A172 (cell line): Measurements from ENCODE around the gene KAZN. TPM values are rescaled to one million over a fixed set of nuclear protein-coding genes. Genes with fewer than 3 reads are reported as not detected.

Source experiments
- DNase-seq: peaks from one replicate; pipeline ENCODE4 v3.0.0-alpha.2; 2015; ENCODE audit warnings: low spot score
- total RNA-seq: library from RNA; depleted of rRNA; stranded (reverse); fragments of >200 nt; shearing (Covaris generic); gene quantifications from 2 replicates; pipeline ENCODE4 v1.2.3, GENCODE V29; 2014

Gene KAZN
- total RNA-seq, 1 experiment from 2014 or later, result 1.7 TPM

DNA sequence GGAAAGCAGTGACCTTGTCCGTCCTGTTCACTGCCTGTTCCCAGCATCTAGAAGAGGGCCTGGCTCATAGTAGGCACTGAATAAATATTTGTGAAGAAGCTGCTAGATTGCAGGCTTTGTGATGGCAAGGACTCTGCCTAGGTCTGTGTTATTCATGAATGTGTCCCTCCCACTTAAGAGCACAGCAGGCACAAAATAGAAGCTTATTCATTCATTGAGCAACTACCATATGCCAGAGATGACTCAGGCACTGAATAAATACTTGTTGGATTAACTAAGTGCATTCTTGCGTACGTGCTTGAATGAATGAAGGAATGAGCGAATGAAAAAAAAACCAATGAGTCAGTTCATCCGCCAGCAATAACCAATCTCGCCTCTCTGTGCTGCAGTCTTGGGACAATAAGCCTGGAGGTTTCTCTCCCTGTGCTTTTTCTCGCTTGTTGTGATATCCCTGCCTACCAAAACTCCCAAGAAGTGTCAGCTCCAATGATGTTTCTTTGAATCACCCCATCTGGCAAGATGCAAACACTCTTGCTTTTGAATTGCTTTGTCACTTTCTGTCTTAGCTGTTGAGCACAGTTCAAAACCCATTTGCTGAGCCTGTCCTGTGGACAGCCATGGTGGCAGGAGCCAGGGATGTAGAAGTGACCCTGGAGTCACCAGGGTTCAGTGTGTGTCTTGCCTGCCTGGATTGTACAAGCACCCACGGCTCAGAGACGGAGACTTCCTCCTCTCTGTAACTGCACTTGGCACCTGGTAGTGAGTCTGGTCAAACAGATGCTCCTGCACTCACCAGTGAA, 143.9 kb downstream of the KAZN start:
- peak; percentile 91 for DNase-seq

DNA sequence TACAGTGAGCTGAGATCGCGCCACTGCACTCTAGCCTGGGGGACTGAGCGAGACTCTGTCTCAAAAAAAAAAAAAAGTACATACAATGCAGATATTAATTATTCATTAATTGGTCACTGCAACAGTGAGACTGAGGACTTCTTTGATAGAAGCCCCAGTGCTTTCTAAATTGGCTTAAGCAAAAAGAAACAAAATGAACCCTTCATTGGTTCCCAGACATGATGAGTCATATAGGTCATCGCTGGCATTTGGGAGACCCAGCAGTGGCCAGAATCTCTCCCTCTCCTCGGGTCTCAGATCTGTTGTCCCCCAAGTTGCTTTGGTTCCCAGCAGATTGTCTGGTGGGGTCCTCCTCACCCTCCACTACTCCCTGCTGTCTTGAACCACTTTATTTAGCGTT, 144.9 kb downstream of the KAZN start:
- DNase-seq, result no peak

DNA sequence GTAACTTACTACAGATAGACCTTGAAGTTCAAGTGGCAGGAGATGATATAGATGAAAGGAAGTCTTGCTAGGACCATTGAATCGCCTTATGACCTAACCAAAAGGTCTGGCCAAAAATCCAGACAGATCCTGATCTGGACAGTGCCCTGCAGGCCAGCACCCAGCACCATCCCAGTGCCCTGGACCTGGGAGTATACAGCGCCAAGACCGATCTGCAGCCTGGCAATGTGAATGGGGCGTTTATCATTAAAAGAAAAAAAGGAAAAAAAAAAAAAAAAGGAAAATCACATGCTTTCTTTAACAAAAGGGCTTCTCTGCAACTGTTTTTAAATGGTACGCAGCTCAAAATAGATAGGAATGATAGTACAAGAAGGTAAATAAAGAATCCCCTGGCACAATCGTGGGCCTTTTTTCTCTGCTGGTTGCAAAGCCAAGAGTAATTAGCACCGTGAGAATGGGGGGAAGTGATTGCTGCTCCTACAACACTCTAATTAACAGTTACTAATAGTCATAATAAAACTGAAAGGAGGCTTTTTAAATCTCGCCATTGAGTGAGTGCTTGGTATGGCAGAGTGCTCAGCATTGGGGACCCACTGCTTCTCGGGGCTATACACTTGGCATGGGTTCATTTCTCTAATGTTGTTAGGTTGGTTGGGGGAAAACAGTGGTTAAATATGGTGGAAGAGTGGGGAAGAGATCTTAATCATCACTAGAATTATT, 146.7 kb downstream of the KAZN start:
- no peak for DNase-seq

DNA sequence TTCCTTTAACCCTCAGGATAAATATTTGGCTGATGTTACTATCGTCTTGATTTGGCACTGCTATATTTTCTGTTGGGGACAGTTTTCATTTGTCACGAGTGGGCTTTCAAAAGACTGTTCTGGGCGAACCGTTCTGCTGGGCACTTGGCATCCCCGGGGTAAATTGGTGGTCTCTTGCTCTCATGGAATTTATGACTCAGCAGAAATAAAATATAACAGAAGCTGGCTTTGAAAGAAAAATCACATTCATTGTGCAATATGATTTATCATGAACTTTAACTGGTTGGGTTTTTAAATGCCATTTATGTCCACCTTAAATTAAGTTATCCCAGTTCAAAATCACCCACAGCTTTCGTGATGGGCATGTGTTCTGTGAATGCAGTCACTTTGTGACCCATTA, 147.3 kb downstream of the KAZN start:
- no peak for DNase-seq

DNA sequence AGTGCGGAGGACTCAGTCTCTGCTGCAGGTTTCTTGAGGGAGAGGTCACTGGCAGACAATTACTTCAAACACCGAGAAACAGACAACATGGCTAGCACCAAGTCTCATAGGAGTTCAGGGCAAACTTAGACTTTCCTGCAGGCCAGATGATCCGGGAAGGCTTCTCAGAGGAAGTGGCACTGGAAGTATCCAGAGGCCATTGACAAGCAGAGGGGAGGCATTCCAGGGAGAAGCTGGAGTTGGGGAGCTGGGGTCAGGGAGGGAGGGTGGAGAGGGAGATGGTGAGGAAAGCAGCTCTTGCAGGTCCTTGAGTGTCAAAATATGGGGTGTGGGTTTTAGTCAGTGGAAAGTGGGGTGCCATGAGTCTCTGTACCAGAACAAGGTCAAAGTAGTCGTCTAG, 147.9 kb downstream of the KAZN start:
- no peak for DNase-seq

DNA sequence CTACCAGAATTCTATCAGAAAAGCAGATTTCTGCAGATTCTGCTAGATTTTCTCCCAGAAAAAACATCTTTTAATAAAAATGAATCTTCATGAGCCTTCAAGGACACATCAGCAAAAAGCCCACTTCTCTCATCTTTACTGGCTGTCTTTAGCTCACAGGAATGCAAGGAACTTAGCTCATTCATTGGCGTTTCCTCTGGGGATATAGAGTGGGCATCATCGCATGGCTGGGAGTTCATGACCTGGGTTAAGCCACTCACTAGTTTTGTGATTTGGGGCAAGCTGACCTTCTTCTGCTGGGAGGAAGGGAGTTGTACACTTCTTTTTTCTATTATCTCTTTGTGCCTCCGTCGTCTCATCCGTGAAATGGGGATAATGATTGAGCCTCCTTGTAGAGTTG, 149.7 kb downstream of the KAZN start:
- no peak for DNase-seq

DNA sequence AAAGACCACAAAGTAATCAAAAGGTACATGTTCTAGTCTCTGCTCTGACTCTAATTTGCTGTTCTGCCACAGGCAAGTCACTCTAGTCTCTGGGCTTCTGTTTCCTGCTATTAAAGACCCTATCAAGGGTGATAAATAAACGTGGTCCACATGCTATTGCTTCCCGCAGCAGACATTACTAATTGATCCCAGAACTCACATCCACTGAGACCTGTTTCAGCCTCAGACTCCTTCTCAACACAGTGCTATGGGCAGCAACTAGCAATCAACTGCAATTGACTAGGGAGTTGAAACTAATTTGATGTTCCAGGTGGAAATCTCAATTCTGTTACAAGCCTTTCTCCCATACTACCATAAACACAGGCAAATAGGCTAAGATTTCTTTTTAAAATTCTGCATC, 150.5 kb downstream of the KAZN start:
- no peak for DNase-seq

DNA sequence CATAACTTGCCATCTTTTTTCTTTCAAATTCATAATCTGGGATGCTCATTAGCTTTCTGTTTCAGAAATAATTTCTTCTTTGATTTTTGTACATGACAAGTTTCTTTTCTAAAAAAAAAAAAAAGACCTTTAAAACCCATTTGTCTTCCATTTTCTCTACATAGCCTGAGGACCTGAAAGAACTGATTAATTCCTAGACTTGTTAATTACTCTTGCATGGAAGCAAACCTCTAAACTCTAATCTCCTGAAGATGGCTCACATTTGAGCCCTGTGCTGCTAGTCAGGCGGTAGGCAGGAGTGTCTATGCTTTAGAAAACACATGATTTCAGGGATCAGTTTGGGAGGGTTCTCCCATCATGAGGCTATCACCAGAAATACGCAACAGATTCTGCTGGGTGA, 152.0 kb downstream of the KAZN start:
- no peak for DNase-seq

DNA sequence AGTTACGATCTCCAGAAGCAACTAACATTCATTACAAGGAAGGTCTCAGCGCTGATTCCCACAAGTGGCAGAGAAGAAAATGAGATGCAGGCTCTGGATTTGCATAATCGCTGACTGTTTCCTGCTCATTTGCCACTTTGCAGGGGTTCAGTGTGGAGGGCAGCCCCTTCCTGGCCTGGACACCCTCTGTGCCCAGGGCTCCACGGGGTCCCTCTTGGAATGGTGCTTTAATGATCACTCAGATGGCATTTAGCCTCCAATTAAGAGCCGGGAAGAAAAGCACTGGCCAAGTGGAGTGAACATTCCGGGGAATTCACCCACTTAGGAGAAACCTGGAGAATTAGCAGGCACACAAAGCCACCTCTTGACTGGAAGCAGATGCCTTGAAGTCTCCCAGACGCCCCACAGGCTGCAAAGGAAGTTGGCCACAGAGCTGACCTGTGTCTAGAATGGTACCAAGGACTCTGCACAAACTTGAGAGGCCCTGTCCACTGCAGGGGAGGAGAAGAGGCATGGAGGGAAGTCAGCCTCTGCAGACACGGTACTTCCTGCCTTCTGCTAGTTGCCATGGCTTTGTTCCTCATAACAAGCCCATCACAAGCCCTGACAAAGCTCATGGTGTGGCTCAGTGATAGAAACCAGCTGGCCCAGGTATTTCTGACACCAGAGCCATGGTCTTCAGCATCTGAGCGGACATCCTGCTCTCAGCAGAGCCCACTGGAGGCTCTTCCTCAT, 157.2 kb downstream of the KAZN start:
- no peak for DNase-seq

DNA sequence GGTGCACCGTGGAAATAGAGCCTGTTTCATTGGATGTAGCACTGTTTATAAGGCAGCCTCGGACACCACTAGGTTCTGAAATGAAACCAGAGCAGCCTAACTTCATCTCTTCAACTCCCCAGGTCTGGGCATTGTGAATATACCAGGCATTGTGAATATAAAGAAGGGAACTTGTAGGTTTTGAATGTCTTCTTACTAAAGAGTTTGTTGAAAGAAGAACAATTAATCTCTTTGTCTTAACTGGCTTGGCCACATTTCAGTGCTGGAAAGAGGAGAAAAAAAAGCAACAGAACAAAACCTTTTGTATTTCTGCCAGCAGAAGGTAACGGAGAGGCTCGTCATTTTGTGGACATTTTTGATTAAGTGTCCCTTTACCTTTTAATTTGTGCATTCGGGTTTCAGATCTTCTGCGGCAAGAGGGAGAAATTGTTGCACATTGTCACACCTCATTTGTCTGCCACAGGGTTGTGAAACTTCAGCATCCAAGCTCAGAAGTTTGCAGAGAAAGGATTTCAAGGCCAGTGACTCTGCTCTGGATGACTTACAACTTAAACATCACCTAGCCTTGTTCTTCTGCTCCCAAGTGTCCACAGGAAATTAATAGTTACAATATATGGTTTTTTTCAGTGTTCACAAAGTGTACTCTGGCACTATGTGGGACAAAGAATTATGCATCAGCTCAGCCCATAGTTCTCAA, 158.3 kb downstream of the KAZN start:
- DNase-seq, result no peak

DNA sequence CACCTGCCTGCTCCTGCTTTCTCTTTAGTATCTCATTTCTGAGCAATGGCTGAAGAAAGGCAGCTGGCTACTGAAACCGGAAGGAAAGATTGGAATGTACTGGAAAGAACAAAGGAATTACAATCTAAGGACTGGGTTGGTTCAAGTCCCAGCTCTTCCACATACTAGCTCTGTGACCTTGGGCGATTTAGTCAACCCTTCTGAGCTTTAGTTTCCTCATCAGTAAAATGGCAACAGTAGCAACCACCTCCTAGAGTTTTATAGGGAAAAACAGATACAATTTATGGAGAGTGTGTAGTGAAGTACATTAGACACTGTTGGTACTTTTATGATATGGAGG, 158.8 kb downstream of the KAZN start:
- DNase-seq, result no peak

DNA sequence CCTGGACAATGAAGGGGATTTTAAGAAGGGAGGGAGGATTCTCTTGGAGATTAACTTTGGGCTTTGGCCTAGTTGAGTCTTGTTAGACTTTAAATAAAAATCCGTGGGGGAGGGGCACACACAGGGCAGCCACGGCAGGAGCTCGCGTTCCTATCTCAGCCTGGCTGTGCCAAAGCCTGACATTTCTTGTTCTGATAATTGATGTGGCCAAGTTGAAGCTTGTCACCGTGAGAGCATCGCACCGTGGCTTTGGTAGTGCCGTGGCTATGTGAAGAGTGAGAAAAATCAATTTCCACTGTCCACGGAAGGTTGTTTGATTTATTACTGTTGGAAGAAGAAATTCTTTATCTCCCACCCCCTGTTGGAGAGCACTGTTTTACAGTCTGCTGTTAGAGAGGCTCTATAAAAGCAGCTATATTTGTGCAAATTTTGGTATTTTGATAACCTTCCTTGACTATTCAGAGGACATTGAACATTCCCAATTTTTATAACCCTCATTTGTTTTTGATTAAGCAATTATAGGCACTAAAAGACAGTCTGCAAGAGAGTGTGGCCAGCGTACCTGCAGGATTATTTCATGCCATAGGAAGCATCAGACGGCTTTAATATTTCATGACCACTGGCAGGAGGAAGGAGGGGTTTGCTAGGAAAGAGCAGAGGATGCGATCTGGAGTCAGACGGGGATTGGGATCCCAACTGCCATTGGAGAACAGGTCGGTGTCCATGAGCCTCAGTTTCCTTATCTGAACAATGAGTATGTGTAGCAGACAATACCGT, 160.7 kb downstream of the KAZN start:
- no peak for DNase-seq

DNA sequence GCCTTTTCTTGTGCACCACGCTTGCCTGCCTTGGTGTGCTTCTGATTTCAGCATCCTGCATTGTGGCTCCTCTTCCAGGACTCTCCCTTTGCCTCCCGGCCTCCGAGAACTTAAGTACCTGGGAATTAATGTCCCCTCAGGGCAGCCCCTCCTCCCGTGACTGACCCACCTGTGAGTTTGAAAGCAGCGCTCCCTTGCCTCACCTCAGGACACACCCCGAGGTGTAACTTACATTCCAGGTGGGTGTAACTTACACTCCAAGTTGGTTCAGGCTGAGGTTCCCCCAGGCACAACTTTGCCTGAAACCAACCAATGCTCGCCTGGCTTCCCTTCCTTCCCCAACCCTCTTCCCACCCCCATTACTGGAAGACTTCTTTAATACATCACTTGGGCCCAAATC, 161.4 kb downstream of the KAZN start:
- no peak for DNase-seq

DNA sequence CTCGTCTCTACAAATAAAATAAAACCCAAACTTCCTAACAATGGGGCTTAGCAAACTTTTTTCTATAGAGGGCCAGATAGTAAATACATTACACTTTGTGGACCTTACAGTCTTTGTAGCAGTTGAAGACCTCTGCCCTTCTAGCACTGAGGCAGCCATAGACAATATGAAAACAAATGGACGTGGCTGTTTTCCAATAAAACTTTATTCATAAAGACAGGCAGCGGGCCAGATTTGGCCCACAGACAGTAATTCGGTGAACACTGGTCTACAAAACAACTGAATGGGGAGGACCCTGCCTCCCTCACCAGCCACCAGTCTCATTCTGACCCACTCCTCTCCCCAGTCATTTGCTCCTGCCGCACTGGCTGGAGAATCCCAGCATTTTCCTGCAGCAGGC, 162.3 kb downstream of the KAZN start:
- no peak for DNase-seq

DNA sequence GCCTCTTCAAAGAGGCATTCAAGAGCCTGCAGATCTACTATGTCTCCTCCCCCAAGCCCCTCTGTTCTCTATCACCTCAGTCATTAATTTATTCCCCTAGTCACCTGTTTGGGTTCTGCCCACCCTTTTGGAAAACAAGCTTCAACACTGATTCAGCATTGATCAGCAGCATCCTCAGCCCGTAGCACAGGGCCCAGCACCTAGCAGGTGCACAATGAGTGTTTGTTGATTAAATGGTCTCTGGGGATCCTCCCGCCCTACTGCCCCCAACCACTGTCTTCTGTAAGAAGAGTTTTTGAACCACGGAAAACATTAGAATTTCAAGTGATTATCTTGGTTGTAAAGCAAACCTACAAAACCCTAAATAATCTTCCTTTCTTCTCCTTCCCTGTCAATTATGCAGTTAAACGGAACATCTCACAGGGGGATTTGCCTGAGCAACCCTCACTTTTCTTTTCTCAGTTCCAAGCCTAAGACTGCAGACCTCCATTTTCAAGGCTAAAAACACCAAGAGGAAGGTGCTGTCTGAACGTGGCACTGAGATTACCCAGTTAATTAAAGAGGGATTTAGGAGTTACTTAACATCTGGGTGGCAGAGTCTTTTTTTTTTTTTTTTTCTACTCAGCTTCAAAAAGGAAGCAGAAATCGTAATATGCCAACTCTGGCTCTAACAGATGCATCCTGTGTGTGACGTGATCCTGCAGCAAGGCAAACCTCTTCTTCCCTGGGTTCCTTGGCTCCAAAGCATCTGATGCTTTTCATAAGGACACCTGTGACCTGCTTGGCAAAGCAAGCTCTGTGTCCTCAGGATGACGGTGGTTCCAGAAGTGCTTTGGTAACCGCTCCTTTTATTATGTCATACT, 163.0 kb downstream of the KAZN start:
- no peak for DNase-seq

DNA sequence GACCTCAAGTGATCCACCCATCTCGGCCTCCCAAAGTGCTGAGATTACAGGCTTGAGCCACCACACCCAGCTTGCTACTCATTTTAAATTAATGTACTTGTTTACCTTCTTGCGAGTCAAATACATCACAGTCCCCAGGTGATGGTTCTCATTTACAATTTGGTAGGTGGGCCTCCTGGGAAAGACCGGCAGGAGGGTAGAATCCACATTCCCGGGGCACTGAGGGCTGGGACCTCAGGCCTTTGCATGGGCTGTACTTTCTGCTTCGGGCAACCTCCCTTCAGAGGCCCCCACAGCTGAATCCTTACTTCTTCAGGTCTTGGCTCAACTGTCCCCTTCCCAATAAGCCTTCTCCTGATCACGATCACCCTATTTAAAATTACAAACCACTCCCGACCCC, 165.5 kb downstream of the KAZN start:
- DNase-seq, result no peak

DNA sequence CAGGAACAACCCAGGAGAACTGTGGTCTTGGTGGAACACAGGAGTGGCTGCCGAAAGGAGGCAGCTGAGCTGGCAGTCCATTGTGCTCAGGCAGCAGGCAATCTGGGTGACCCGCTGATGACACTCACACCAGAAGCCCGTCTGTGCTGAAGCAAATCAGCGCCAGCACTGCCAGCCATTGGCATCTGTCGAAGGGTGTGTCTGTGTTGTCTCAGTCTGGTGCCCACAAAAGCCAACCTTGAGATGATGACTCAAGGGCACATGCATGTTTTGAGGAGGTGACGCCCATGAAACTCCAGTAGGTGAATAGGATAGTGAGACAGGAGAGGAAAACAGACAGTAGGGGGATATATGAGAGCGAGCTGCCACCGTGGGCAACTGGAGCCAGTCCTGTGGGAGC, 167.3 kb downstream of the KAZN start:
- peak; percentile 83 for DNase-seq

DNA sequence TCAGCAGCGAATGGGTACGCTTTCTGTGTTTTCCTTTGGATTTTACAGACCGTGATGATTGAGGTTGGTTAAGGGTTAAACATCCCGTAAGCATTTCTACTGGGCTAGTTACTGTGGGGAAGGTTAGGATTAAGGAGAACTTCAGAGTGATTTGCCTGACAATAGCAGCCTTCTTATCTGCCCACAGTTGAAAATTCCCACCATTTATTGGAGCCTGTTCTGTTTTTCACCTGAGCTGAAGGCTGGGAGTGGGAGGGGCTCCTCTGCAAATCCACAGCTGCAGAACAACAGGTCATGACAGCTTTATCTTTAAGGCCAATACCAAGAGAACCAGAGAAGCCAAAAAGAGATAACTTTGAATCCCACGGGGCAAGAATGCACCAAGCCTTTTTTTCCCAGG, 168.6 kb downstream of the KAZN start:
- DNase-seq, result no peak

DNA sequence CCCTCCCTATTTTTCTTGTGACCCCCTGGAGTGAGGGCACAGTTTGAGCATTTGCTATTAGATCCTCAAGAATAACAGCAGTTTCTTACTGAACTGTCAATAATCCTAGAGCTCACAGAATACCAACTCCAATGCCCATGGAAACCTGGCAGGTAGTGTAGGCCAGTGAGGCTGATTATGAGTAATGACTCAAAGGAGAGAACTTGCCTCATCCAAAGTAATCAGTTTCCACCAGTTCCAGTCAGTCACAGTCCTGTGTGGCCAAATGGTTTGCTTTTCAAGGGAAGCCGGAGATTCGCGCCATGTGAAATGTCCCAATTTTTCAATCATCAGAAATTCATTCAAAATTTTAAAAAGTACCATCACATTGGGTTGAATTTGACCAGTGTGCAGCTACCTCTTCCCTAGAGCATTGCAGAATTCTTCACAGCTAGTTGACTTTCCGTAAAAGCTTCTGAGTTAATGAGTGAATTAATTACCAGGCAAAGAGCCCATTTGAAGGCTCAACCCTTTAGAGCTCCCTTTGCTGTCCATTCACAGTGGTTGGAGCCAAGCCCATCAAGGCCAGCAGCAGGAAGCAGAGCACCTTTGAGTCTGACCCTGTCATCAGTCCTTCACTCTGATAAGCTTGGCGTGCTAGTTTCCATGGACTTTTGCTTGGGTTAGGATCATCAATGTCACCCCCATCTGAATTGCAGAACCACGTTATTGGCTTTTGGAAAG, 170.3 kb downstream of the KAZN start:
- DNase-seq, result no peak
